OCI-LY7 (cell line): Measurements from ENCODE around the gene SHLD1. TPM values are rescaled to one million over a fixed set of nuclear protein-coding genes. Genes with fewer than 3 reads are reported as not detected.
"Not testable (repeated sequence)": the region's sequence is repeated elsewhere in the genome, so short reads cannot be mapped to it uniquely, and the experiment has no call there.

Source experiments
- BruUV-seq: library from RNA; stranded (reverse); fragments of 400-500 nt; replicated peaks from 2 replicates; lab custom pipeline; 2021; lab: Mats Ljungman, UMichigan
- CTCF ChIA-PET: fragments of 300-600 bp; sonication (Branson Sonifier 250); formaldehyde crosslinking; loops from one replicate; lab custom pipeline; 2022; ENCODE audit warnings: antibody characterized with exemption; ENCODE audit not compliant: unreplicated experiment; lab: Charles Lee
- POLR2A ChIA-PET: fragments of 300-600 bp; sonication (Branson Sonifier 250); formaldehyde crosslinking; loops from one replicate; lab custom pipeline; 2022; ENCODE audit warnings: antibody characterized with exemption; lab: Charles Lee
- DNase-seq: peaks from one replicate; pipeline ENCODE4 v3.0.0-alpha.2; 2015; ENCODE audit warnings: low spot score
- H2AFZ ChIP-seq: fragments of 200-600 bp; sonication (generic), shearing (Covaris generic); 2 replicates; pipeline ENCODE4 v1.6.1; 2014; ENCODE audit warnings: mild to moderate bottlenecking, antibody characterized with exemption, low read length, moderate library complexity
- H3K27ac ChIP-seq: fragments of 200-600 bp; sonication (generic); 2 replicates; pipeline ENCODE4 v1.5.1; 2014; ENCODE audit warnings: mixed run types, low read depth, mild to moderate bottlenecking, moderate library complexity, low read length, inconsistent platforms; ENCODE audit not compliant: poor library complexity, severe bottlenecking
- H3K36me3 ChIP-seq: fragments of 200-600 bp; sonication (generic); 2 replicates; pipeline ENCODE4 v1.6.1; 2014; ENCODE audit warnings: mild to moderate bottlenecking, antibody characterized with exemption, low read length, moderate library complexity, mixed read lengths; ENCODE audit not compliant: insufficient read depth
- H3K4me1 ChIP-seq: fragments of 200-600 bp; sonication (generic); 2 replicates; pipeline ENCODE4 v1.5.1; 2014; ENCODE audit warnings: mild to moderate bottlenecking, low read length; ENCODE audit not compliant: insufficient read depth, poor library complexity, severe bottlenecking
- H3K4me2 ChIP-seq: fragments of 200-600 bp; sonication (generic); 2 replicates; pipeline ENCODE4 v1.6.1; 2014; ENCODE audit warnings: mild to moderate bottlenecking, low read length
- H3K4me3 ChIP-seq: fragments of 200-600 bp; sonication (generic); 2 replicates; pipeline ENCODE4 v1.5.1; 2014; ENCODE audit warnings: mild to moderate bottlenecking, low read depth, low read length; ENCODE audit not compliant: poor library complexity, severe bottlenecking
- H3K79me2 ChIP-seq: fragments of 200-600 bp; sonication (generic); 2 replicates; pipeline ENCODE4 v1.6.1; 2016; ENCODE audit warnings: low read depth, mild to moderate bottlenecking, low read length, moderate library complexity, mixed read lengths; ENCODE audit not compliant: insufficient read depth
- H3K9me2 ChIP-seq: fragments of 200-600 bp; sonication (generic); 2 replicates; pipeline ENCODE4 v1.6.1; 2016; ENCODE audit warnings: mild to moderate bottlenecking, low read length, mixed read lengths; ENCODE audit not compliant: insufficient read depth
- H3K9me3 ChIP-seq: fragments of 200-600 bp; sonication (generic); 2 replicates; pipeline ENCODE4 v1.6.1; 2014; ENCODE audit warnings: mild to moderate bottlenecking, mixed run types, low read length, mixed read lengths
- H4K20me1 ChIP-seq: fragments of 200-600 bp; sonication (generic); 2 replicates; pipeline ENCODE4 v1.6.1; 2014; ENCODE audit warnings: mild to moderate bottlenecking, antibody characterized with exemption, low read length, moderate library complexity, mixed read lengths; ENCODE audit not compliant: insufficient read depth
- CTCF ChIP-seq: fragments of 200-600 bp; sonication (generic); conservative IDR thresholded peaks from 2 replicates; pipeline ENCODE4 v1.5.1; 2014; ENCODE audit warnings: mild to moderate bottlenecking, antibody characterized with exemption, low read length, moderate library complexity, mixed read lengths
- EZH2phosphoT487 ChIP-seq: fragments of 200-600 bp; sonication (generic); IDR thresholded peaks from 2 replicates; pipeline ENCODE4 v1.6.1; 2018; ENCODE audit warnings: low read depth, borderline replicate concordance, mild to moderate bottlenecking, mixed run types, antibody characterized with exemption, low read length, moderate library complexity, mixed read lengths
- intact Hi-C: fragments of 100-400 bp; cut with micrococcal nuclease; formaldehyde crosslinking; loops from one replicate; pipeline ENCODE4 v1.10.0; 2022; ENCODE audit not compliant: unreplicated experiment
- total RNA-seq, 2 experiments: library from RNA; depleted of rRNA in 1 of 2; stranded (reverse); fragments of >200 nt in 1 of 2; shearing (Covaris generic) in 1 of 2; gene quantifications; 2 replicates each; pipeline ENCODE4 v1.2.3, GENCODE V29; 2014 to 2022

Gene SHLD1
- total RNA-seq, 2 experiments from 2014 or later = 19.4 to 31.2 TPM

GRCh38 chr20:5735845-5736510, 14.2 kb upstream of the SHLD1 start:
- Histone ChIP-seq H3K9me2 (no peaks in the 10 kb centered on the region), H4K20me1 (no peaks in the 10 kb centered on the region), H2AFZ (peak overlapping the region; percentile 67; the same call in 1 of the 2 replicates), H3K79me2 (no peaks in the 10 kb centered on the region), H3K4me3 (no peak overlapping the region), H3K4me1 (peaks cover 55% of the 10 kb centered on the region), H3K4me2 (peak overlapping the region; percentile 83), H3K36me3 (no peaks in the 10 kb centered on the region), H3K9me3 (no peaks in the 10 kb centered on the region), H3K27ac (peak overlapping the region; percentile 73)
- no peak for DNase-seq
- BruUV-seq = no TSS peak
- TF ChIP-seq EZH2phosphoT487 (no peak), CTCF (no peak)
- intact Hi-C loops = no loop called here
- ChIA-PET CTCF (no interaction called here), POLR2A (interaction anchor here (0.6 to 0.8 kb wide), 3 partner anchors 11 to 30 kb away, joined by 3 read pairs; no protein-coding TSS in a partner anchor)

- no TSS peak for BruUV-seq
- Histone ChIP-seq H3K9me3 (no peaks in the 10 kb centered on the region), H2AFZ (peak overlapping the region; percentile 67; the same call in 1 of the 2 replicates), H3K9me2 (no peaks in the 10 kb centered on the region), H3K4me3 (peak overlapping the region; percentile 54), H3K4me1 (peaks cover 52% of the 10 kb centered on the region), H3K79me2 (no peaks in the 10 kb centered on the region), H3K27ac (peak overlapping the region; percentile 73), H3K4me2 (peak overlapping the region; percentile 83), H3K36me3 (no peaks in the 10 kb centered on the region), H4K20me1 (no peaks in the 10 kb centered on the region)
- TF ChIP-seq CTCF (no peak), EZH2phosphoT487 (no peak)
- intact Hi-C loops = no loop called here
- CTCF ChIA-PET = no interaction called here
- no peak for DNase-seq
- POLR2A ChIA-PET = interaction anchor here (0.5 to 1.5 kb wide), 9 partner anchors 12 to 131 kb away, joined by 3 to 6 read pairs (median 3); partner anchors contain the start of gene SHLD1
These were observed 12.6 kb upstream of the SHLD1 start for GRCh38 chr20:5737619-5737953.

GRCh38 chr20:5737966-5738365, 12.2 kb upstream of the SHLD1 start:
- Histone ChIP-seq H3K9me3 (no peaks in the 10 kb centered on the region), H3K36me3 (no peaks in the 10 kb centered on the region), H3K4me3 (peak overlapping the region; percentile 54), H2AFZ (peak overlapping the region; percentile 67; the same call in 1 of the 2 replicates), H3K4me1 (peaks cover 52% of the 10 kb centered on the region), H3K9me2 (no peaks in the 10 kb centered on the region), H4K20me1 (no peaks in the 10 kb centered on the region), H3K27ac (peak overlapping the region; percentile 73), H3K79me2 (no peaks in the 10 kb centered on the region), H3K4me2 (peak overlapping the region; percentile 83)
- intact Hi-C loops = no loop called here
- ChIA-PET CTCF (no interaction called here), POLR2A (interaction anchor here (0.5 to 1.5 kb wide), 10 partner anchors 12 to 132 kb away, joined by 3 to 6 read pairs (median 4); partner anchors contain the start of gene SHLD1)
- BruUV-seq = TSS peak; percentile 82
- no peak for TF ChIP-seq EZH2phosphoT487
- no peak for TF ChIP-seq CTCF
- peak; percentile 34 for DNase-seq

- intact Hi-C loops, H3K4me3 ChIP-seq, H3K9me3 ChIP-seq, H3K4me2 ChIP-seq, H3K9me2 ChIP-seq, BruUV-seq, H3K79me2 ChIP-seq, H3K36me3 ChIP-seq, H2AFZ ChIP-seq, H3K27ac ChIP-seq, CTCF ChIA-PET, H4K20me1 ChIP-seq, DNase-seq: not testable (repeated sequence)
- H3K4me1 ChIP-seq = peaks cover 45% of the 10 kb centered on the region
- POLR2A ChIA-PET = interaction anchor here (0.6 to 1.7 kb wide), 7 partner anchors 11 to 169 kb away, joined by 3 to 11 read pairs (median 3); partner anchors contain the start of gene SHLD1
These were observed 9.6 kb upstream of the SHLD1 start for GRCh38 chr20:5740643-5741042.
